Hepatocyte (in vitro differentiated cells): ENCODE measurements around the gene CBARP. TPM values are rescaled to one million over a fixed set of nuclear protein-coding genes. Genes with fewer than 3 reads are reported as not detected.
"Not testable (repeated sequence)": the region's sequence is repeated elsewhere in the genome, so short reads cannot be mapped to it uniquely, and the experiment has no call there.

ENCODE experiments used
- DNase-seq: peaks from one replicate; pipeline ENCODE4 v3.0.0-alpha.2; 2016; ENCODE audit warnings: low spot score
- H2AFZ ChIP-seq: fragments of 200-600 bp; sonication (generic); 2 replicates; pipeline ENCODE4 v1.6.0; 2016; ENCODE audit warnings: antibody characterized with exemption, mild to moderate bottlenecking
- H3K27ac ChIP-seq: fragments of 200-600 bp; sonication (generic); 2 replicates; pipeline ENCODE4 v1.5.1; 2016; ENCODE audit warnings: mild to moderate bottlenecking
- H3K27me3 ChIP-seq: fragments of 200-600 bp; sonication (generic); 2 replicates; pipeline ENCODE4 v1.6.1; 2016
- H3K36me3 ChIP-seq: fragments of 200-600 bp; sonication (generic); replicated peaks from 2 replicates; pipeline ENCODE4 v1.5.1; 2016; ENCODE audit warnings: low read depth; ENCODE audit not compliant: insufficient read depth
- H3K4me1 ChIP-seq: fragments of 200-600 bp; sonication (generic); 2 replicates; pipeline ENCODE4 v1.5.1; 2016; ENCODE audit warnings: mild to moderate bottlenecking, moderate library complexity; ENCODE audit not compliant: insufficient read depth
- H3K4me2 ChIP-seq: fragments of 200-600 bp; sonication (generic); 2 replicates; pipeline ENCODE4 v1.6.0; 2016
- H3K4me3 ChIP-seq: fragments of 200-600 bp; sonication (generic); 2 replicates; pipeline ENCODE4 v1.5.1; 2016; ENCODE audit warnings: mild to moderate bottlenecking
- H3K79me2 ChIP-seq: fragments of 200-600 bp; sonication (generic); 2 replicates; pipeline ENCODE4 v1.6.0; 2017; ENCODE audit warnings: mild to moderate bottlenecking
- H3K9me2 ChIP-seq: fragments of 200-600 bp; sonication (generic); replicated peaks from 2 replicates; pipeline ENCODE4 v1.6.0; 2017; ENCODE audit warnings: mild to moderate bottlenecking; ENCODE audit not compliant: insufficient read depth
- H3K9me3 ChIP-seq: fragments of 200-600 bp; sonication (generic); 2 replicates; pipeline ENCODE4 v1.5.1; 2016; ENCODE audit warnings: low read depth, mild to moderate bottlenecking
- H4K20me1 ChIP-seq: fragments of 200-600 bp; sonication (generic); 2 replicates; pipeline ENCODE4 v1.6.0; 2016; ENCODE audit warnings: mild to moderate bottlenecking; ENCODE audit not compliant: insufficient read depth, poor library complexity, severe bottlenecking
- EZH2 ChIP-seq: fragments of 200-600 bp; sonication (generic); IDR thresholded peaks from 2 replicates; pipeline ENCODE4 v1.6.1; 2016; ENCODE audit warnings: antibody characterized with exemption, mild to moderate bottlenecking, borderline replicate concordance
- EZH2phosphoT487 ChIP-seq: fragments of 200-600 bp; sonication (generic); IDR thresholded peaks from one replicate; pipeline ENCODE4 v1.6.1; 2018; ENCODE audit warnings: antibody characterized with exemption, mild to moderate bottlenecking, low read depth, moderate library complexity; ENCODE audit not compliant: unreplicated experiment, severe bottlenecking
- WGBS: methylation state at CpG from one replicate; pipeline ENCODE4 v1.1.6; 2016; ENCODE audit warnings: low lambda C conversion rate; ENCODE audit errors: missing lambda C conversion rate; 5-methylcytosine and 5-hydroxymethylcytosine counted together
- polyA plus RNA-seq: library from polyadenylated mRNA; unstranded; fragments of >200 nt; fragmentation: Nextera tagmentation; extraction: Ambion mirVana; gene quantifications from 2 replicates; pipeline ENCODE4 v1.2.1, GENCODE V29; 2016
- total RNA-seq: library from RNA; depleted of rRNA; stranded (reverse); fragments of >200 nt; gene quantifications from 2 replicates; pipeline ENCODE4 v1.2.3, GENCODE V29; 2014
- TF ChIP-seq, protein P1 (sequence below): fragments of 200-600 bp; sonication (generic); IDR thresholded peaks from 2 replicates; pipeline ENCODE4 v1.5.1; 2016; ENCODE audit warnings: antibody characterized with exemption, mild to moderate bottlenecking; ENCODE audit not compliant: poor library complexity

Gene CBARP
- total and polyA plus RNA-seq, 2 experiments from 2014 or later: 4.2 to 7.1 TPM

DNA sequence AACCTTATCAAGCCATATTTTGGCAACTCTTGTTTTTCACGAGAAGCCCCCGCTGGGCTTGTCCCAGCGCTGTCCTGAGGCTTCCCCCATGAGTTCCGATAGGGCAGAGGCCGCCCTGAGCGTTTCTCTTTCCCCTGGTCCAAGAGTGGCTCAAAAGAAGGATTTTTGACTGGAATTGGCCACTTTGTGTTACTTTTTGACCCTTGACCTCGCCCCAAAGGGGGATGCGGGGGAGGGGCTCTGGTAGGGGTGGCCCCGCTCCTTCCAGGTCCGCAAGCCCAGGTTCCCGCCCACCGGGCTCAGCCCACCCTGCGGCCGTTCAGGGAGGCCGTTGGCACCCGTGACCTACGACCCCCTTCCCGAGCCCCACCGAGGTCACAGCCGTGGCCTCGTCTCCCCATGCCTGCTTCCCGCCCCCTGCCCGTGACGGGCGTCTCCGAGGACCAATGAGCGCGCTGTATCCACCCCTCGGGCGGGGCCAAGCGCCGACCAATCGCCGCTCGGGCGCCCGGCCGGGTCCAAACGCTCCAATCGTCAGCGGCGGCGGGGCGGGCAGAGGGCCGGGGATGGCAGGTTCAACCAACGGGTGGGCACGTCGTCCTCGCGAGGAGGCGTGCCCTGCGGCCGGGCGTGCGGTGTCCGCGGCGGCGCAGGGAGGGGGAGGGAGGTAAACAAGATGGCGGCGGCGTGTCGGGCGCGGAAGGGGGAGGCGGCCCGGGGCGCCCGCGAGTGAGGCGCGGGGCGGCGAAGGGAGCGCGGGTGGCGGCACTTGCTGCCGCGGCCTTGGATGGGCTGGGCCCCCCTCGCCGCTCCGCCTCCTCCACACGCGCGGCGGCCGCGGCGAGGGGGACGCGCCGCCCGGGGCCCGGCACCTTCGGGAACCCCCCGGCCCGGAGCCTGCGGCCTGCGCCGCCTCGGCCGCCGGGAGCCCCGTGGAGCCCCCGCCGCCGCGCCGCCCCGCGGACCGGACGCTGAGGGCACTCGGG is 32.4 kb downstream of the CBARP start, which contains the start of gene STK11:
TSS of gene STK11 (plus strand) at position 665 of the 986 bp plus-strand sequence. CDS start 1,136 bp downstream, outside the sequence.
- Histone ChIP-seq H3K4me3 (peak within 1 kb of the TSS; percentile 87), H3K27me3 (no peaks in the 10 kb centered on the region), H3K9me3 (no peaks in the 10 kb centered on the region), H3K4me2 (peak within 1 kb of the TSS; percentile 91), H2AFZ (peak within 1 kb of the TSS; percentile 16), H4K20me1 (peaks cover 42% of the 10 kb centered on the region), H3K79me2 (peaks cover 42% of the 10 kb centered on the region), H3K4me1 (peaks cover 23% of the 10 kb centered on the region), H3K27ac (peak within 1 kb of the TSS; percentile 87), H3K9me2 (no peaks in the 10 kb centered on the region), H3K36me3 (no peaks in the 10 kb centered on the region)
- DNase-seq: peak; percentile 99
- TF ChIP-seq EZH2phosphoT487: no peak
- 13% methylated on average over 24 of the region's 114 CpGs for WGBS

DNA sequence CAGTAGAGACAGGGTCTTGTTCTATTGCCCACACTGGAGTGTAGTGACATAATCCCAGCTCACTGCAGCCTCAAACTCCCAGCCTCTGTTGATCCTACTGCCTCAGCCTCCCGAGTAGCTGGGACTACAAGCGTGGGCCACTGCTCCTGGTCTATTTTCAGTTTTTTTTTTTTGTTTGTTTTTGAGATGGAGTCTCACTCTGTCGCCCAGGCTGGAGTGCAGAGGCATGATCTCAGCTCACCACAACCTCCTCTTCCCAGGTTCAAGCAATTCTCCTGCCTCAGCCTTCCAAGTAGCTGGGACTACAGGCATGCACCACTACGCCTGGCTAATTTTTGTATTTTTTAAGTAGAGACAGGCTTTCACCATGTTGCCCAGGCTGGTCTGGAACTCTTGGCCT is 37.2 kb downstream of the CBARP start:
- H3K9me3 ChIP-seq, H3K9me2 ChIP-seq, H2AFZ ChIP-seq, H3K27ac ChIP-seq, H3K27me3 ChIP-seq, H3K4me1 ChIP-seq, H3K4me2 ChIP-seq, H3K79me2 ChIP-seq, H4K20me1 ChIP-seq, DNase-seq, H3K36me3 ChIP-seq, H3K4me3 ChIP-seq: not testable (repeated sequence)
- 93% methylated on average over 4 of the region's 4 CpGs for WGBS

DNA sequence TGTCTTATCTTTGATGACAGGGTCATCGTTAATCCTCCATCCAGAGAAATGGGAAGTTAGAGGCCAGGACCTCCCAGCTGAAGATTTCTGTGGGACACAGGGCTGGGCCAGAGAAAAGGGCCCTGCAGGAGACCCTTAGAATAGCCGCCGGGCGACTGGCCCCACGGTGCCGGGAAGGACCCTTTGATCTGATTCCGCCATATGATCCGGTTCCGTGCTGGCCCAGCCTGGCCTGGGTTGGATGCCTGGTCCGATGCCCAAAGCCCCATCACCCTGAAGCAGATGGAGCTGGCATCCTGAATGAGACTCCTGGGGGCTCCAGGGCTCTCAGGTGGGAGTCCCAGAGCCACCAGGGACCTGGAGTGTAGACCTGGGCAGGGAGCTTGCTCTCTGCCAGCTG is 38.3 kb downstream of the CBARP start:
- Histone ChIP-seq H3K4me3 (no peak overlapping the region), H3K4me2 (no peak overlapping the region), H3K36me3 (no peaks in the 10 kb centered on the region), H2AFZ (no peak overlapping the region), H3K9me2 (no peaks in the 10 kb centered on the region), H3K27me3 (no peaks in the 10 kb centered on the region), H3K9me3 (no peaks in the 10 kb centered on the region), H4K20me1 (no peaks in the 10 kb centered on the region), H3K27ac (no peak overlapping the region), H3K79me2 (no peaks in the 10 kb centered on the region), H3K4me1 (peaks cover 8% of the 10 kb centered on the region)
- TF ChIP-seq, protein P1, sequence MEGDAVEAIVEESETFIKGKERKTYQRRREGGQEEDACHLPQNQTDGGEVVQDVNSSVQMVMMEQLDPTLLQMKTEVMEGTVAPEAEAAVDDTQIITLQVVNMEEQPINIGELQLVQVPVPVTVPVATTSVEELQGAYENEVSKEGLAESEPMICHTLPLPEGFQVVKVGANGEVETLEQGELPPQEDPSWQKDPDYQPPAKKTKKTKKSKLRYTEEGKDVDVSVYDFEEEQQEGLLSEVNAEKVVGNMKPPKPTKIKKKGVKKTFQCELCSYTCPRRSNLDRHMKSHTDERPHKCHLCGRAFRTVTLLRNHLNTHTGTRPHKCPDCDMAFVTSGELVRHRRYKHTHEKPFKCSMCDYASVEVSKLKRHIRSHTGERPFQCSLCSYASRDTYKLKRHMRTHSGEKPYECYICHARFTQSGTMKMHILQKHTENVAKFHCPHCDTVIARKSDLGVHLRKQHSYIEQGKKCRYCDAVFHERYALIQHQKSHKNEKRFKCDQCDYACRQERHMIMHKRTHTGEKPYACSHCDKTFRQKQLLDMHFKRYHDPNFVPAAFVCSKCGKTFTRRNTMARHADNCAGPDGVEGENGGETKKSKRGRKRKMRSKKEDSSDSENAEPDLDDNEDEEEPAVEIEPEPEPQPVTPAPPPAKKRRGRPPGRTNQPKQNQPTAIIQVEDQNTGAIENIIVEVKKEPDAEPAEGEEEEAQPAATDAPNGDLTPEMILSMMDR: no peak
- TF ChIP-seq EZH2phosphoT487 (no peak), EZH2 (no peak)
- 94% methylated on average over 10 of the region's 10 CpGs for WGBS
- DNase-seq: no peak

DNA sequence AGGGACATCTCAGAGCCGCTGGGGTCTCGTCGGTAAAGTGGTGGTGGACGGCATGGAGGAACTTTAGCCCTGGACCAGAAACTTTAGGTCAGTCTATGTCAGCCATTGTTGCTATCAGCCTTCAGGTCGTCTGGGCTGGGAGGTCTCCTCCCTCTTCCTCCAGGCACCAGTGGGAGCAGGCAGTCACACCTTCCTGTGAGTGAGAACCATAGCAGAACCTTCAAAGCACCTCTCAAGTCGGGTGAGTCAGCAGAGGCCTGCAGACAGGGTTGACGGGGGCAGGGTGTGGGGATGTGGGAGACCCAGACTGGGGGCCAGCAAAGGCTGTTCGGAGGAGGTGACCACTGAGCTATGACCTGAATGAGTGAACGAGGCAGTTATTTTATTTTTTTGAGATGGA is 48.4 kb downstream of the CBARP start:
- no peak for DNase-seq
- WGBS: 58% methylated on average over 9 of the region's 9 CpGs
- Histone ChIP-seq H3K9me3 (no peaks in the 10 kb centered on the region), H3K79me2 (no peaks in the 10 kb centered on the region), H3K4me2 (no peak overlapping the region), H4K20me1 (no peaks in the 10 kb centered on the region), H3K27ac (no peak overlapping the region), H3K36me3 (no peaks in the 10 kb centered on the region), H2AFZ (no peak overlapping the region), H3K4me1 (no peaks in the 10 kb centered on the region), H3K4me3 (no peak overlapping the region), H3K27me3 (no peaks in the 10 kb centered on the region), H3K9me2 (no peaks in the 10 kb centered on the region)
- TF ChIP-seq EZH2phosphoT487 (no peak), EZH2 (no peak)
- TF ChIP-seq, protein P1: no peak
